ENCODE data around the gene OLFML2A.

OLFML2A gene

GRCh38 chr9:124852121-124852828, 75.3 kb downstream of the OLFML2A start:
- H4K12ac ChIP-seq (ENCODE audit: low read depth, low read length) = peak overlapping the region; percentile 46
- no peak overlapping the region for H3K4me3 ChIP-seq (ENCODE audit: low read depth, low read length)
- peak overlapping the region; percentile 91 for H2AFZ ChIP-seq (ENCODE audit: insufficient read depth, low read length, poor library complexity)
- peak overlapping the region; percentile 96 for H2BK120ac ChIP-seq (ENCODE audit: insufficient read depth, low read length, poor library complexity)
- H3K27me3 ChIP-seq (ENCODE audit: insufficient read depth, low read length) = no peaks in the 10 kb centered on the region
- no peak overlapping the region for H3K23ac ChIP-seq (ENCODE audit: low read length)
- peak overlapping the region; percentile 95 for H3K4me2 ChIP-seq (ENCODE audit: low read length)
- peak overlapping the region; percentile 81 for H2BK12ac ChIP-seq (ENCODE audit: low read length)
- H3K27ac ChIP-seq (ENCODE audit: low read depth, low read length) = peak overlapping the region; percentile 1
- peaks cover 18 to 19% of the 10 kb centered on the region in 2 experiments for H3K4me1 ChIP-seq (ENCODE audit: control insufficient read depth in 1 of 2, insufficient read depth in 2 of 2, low read length in 2 of 2)
- no peaks in the 10 kb centered on the region for H3K9me3 ChIP-seq (ENCODE audit: insufficient read depth, low read depth, low read length)
- peaks cover 9 to 12% of the 10 kb centered on the region in 2 experiments for H3K36me3 ChIP-seq (ENCODE audit: control insufficient read depth in 1 of 2, insufficient read depth in 2 of 2, low read length in 2 of 2)
- H3K18ac ChIP-seq (ENCODE audit: low read length) = peak overlapping the region; percentile 89
- no peak for DNase-seq
- H3K4ac ChIP-seq (ENCODE audit: low read depth, low read length) = peak overlapping the region; percentile 57
- peak overlapping the region; percentile 97 for H2AK5ac ChIP-seq (ENCODE audit: low read length)
- peak overlapping the region; percentile 92 for H3K14ac ChIP-seq (ENCODE audit: low read length)
- peaks cover 26% of the 10 kb centered on the region for H3K79me1 ChIP-seq (ENCODE audit: low read length)
- H3K9ac ChIP-seq (ENCODE audit: low read length) = no peak overlapping the region
- peak overlapping the region; percentile 98 for H4K91ac ChIP-seq (ENCODE audit: low read depth, low read length)
- H3K79me2 ChIP-seq (ENCODE audit: control insufficient read depth, insufficient read depth, low read length, poor library complexity) = peaks cover 9% of the 10 kb centered on the region
- H4K8ac ChIP-seq (ENCODE audit: low read depth, low read length) = peak overlapping the region; percentile 77
- H2BK5ac ChIP-seq (ENCODE audit: low read depth, low read length, poor library complexity) = peak overlapping the region; percentile 60
- WGBS (ENCODE audit: extremely low coverage, insufficient coverage, insufficient read length) = no CpG with 5 or more reads among the region's 13 CpGs

DNA sequence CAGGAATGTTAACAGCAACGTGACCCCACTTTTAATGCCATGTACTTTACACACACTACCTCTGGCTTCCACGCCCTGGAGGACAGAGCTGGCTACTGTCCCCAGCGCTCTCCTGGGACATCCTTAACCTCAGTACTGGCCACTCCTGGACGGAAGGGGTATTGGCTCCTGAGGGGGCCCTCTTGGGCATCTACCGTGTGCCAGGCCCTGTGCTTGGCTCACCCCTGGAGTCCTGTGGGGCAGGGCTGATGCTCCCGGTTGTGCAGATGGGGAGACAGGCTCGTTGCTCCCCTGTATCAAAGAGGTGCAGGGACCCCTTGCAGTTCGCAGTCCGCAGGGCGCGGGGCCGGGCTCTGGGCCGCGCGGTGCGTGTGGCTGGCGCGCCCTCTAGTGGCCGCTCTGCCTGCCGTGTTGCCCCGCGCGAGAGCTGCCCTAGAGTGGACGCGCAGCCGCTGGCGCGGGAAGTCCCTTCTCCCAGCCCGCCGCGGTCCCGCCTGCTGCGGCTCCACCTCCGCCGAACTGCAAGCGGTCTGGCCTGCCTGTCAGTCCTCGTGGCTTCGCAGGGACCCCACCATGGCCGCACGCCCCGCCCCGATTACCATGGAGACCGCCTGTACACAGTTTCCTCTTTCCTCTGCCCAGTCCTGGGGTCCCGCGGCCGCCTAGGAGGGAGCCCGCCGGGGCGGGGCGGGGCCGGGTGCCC, 76.0 kb downstream of the OLFML2A start, which contains the start of gene WDR38:
Gene WDR38 (plus strand): TSS at position 632 of the 703 bp plus-strand sequence. CDS start 72 bp downstream, outside the sequence.
- peak within 1 kb of the TSS; percentile 89 for H3K18ac ChIP-seq (ENCODE audit: low read length)
- H3K4me2 ChIP-seq (ENCODE audit: low read length) = peak within 1 kb of the TSS; percentile 95
- peak within 1 kb of the TSS; percentile 92 for H3K14ac ChIP-seq (ENCODE audit: low read length)
- H4K12ac ChIP-seq (ENCODE audit: low read depth, low read length) = peak within 1 kb of the TSS; percentile 46
- H2BK120ac ChIP-seq (ENCODE audit: insufficient read depth, low read length, poor library complexity) = peak within 1 kb of the TSS; percentile 96
- peaks cover 26% of the 10 kb centered on the region for H3K79me1 ChIP-seq (ENCODE audit: low read length)
- peaks cover 18 to 19% of the 10 kb centered on the region in 2 experiments for H3K4me1 ChIP-seq (ENCODE audit: control insufficient read depth in 1 of 2, insufficient read depth in 2 of 2, low read length in 2 of 2)
- peak within 1 kb of the TSS; percentile 91 for H2AFZ ChIP-seq (ENCODE audit: insufficient read depth, low read length, poor library complexity)
- peak; percentile 74 to 86 for DNase-seq
- H3K27me3 ChIP-seq (ENCODE audit: insufficient read depth, low read length) = no peaks in the 10 kb centered on the region
- H2AK5ac ChIP-seq (ENCODE audit: low read length) = peak within 1 kb of the TSS; percentile 97
- H4K8ac ChIP-seq (ENCODE audit: low read depth, low read length) = peak within 1 kb of the TSS; percentile 77
- H3K4me3 ChIP-seq (ENCODE audit: low read depth, low read length) = peak within 1 kb of the TSS; percentile 57
- peak within 1 kb of the TSS; percentile 60 for H2BK5ac ChIP-seq (ENCODE audit: low read depth, low read length, poor library complexity)
- H3K36me3 ChIP-seq (ENCODE audit: control insufficient read depth in 1 of 2, insufficient read depth in 2 of 2, low read length in 2 of 2) = peaks cover 16 to 19% of the 10 kb centered on the region in 2 experiments
- no peak within 1 kb of the TSS for H3K23ac ChIP-seq (ENCODE audit: low read length)
- peak within 1 kb of the TSS; percentile 81 for H2BK12ac ChIP-seq (ENCODE audit: low read length)
- no peak within 1 kb of the TSS for H3K9ac ChIP-seq (ENCODE audit: low read length)
- H3K9me3 ChIP-seq (ENCODE audit: insufficient read depth, low read depth, low read length) = no peaks in the 10 kb centered on the region
- WGBS (ENCODE audit: extremely low coverage, insufficient coverage, insufficient read length) = no CpG with 5 or more reads among the region's 51 CpGs
- H4K91ac ChIP-seq (ENCODE audit: low read depth, low read length) = peak within 1 kb of the TSS; percentile 98
- H3K4ac ChIP-seq (ENCODE audit: low read depth, low read length) = peak within 1 kb of the TSS; percentile 57
- peak within 1 kb of the TSS; percentile 1 for H3K27ac ChIP-seq (ENCODE audit: low read depth, low read length)
- H3K79me2 ChIP-seq (ENCODE audit: control insufficient read depth, insufficient read depth, low read length, poor library complexity) = peaks cover 9% of the 10 kb centered on the region

GRCh38 chr9:124853605-124854143, 76.7 kb downstream of the OLFML2A start:
- Histone ChIP-seq H3K27me3 (ENCODE audit: insufficient read depth, low read length) (no peaks in the 10 kb centered on the region), H3K4me1 (ENCODE audit: control insufficient read depth in 1 of 2, insufficient read depth in 2 of 2, low read length in 2 of 2) (peaks cover 18 to 19% of the 10 kb centered on the region in 2 experiments), H2AFZ (ENCODE audit: insufficient read depth, low read length, poor library complexity) (peak overlapping the region; percentile 46), H2BK12ac (ENCODE audit: low read length) (no peak overlapping the region), H3K9ac (ENCODE audit: low read length) (no peak overlapping the region), H3K36me3 (ENCODE audit: control insufficient read depth in 1 of 2, insufficient read depth in 2 of 2, low read length in 2 of 2) (peaks cover 23 to 26% of the 10 kb centered on the region in 2 experiments), H4K8ac (ENCODE audit: low read depth, low read length) (peak overlapping the region; percentile 8), H4K91ac (ENCODE audit: low read depth, low read length) (peak overlapping the region; percentile 98), H2AK5ac (ENCODE audit: low read length) (no peak overlapping the region), H3K4me2 (ENCODE audit: low read length) (peak overlapping the region; percentile 95), H2BK120ac (ENCODE audit: insufficient read depth, low read length, poor library complexity) (no peak overlapping the region), H3K27ac (ENCODE audit: low read depth, low read length) (no peak overlapping the region), H3K79me2 (ENCODE audit: control insufficient read depth, insufficient read depth, low read length, poor library complexity) (peaks cover 9% of the 10 kb centered on the region), H3K9me3 (ENCODE audit: insufficient read depth, low read depth, low read length) (no peaks in the 10 kb centered on the region), H2BK5ac (ENCODE audit: low read depth, low read length, poor library complexity) (no peak overlapping the region), H3K79me1 (ENCODE audit: low read length) (peaks cover 26% of the 10 kb centered on the region), H3K14ac (ENCODE audit: low read length) (no peak overlapping the region), H3K18ac (ENCODE audit: low read length) (no peak overlapping the region), H3K4ac (ENCODE audit: low read depth, low read length) (no peak overlapping the region), H3K4me3 (ENCODE audit: low read depth, low read length) (peak overlapping the region; percentile 52), H4K12ac (ENCODE audit: low read depth, low read length) (no peak overlapping the region), H3K23ac (ENCODE audit: low read length) (no peak overlapping the region)
- no CpG with 5 or more reads among the region's 11 CpGs for WGBS (ENCODE audit: extremely low coverage, insufficient coverage, insufficient read length)
- DNase-seq = no peak

DNA sequence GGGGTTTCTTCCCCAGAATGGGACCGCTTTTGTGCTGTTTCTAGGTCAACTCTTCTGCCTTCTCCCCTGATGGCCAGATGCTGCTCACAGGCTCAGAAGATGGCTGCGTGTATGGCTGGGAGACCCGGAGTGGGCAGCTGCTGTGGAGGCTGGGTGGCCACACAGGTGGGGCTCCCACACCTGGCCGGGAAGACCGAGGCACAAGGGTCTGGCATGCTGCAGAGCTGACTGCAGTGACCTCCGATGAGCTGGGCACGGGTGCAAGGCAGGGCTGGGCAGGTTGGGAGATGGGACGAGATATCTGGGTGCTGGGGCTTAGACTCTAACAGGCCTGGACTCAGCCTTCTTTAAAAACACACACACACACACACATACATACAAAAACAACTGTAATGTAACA, 77.2 kb downstream of the OLFML2A start:
- no peak overlapping the region for H3K18ac ChIP-seq (ENCODE audit: low read length)
- no CpG with 5 or more reads among the region's 8 CpGs for WGBS (ENCODE audit: extremely low coverage, insufficient coverage, insufficient read length)

More for the DNA sequence above, 77.2 kb downstream of the OLFML2A start:
- Histone ChIP-seq H3K79me2 (ENCODE audit: control insufficient read depth, insufficient read depth, low read length, poor library complexity) (peaks cover 9% of the 10 kb centered on the region), H3K4ac (ENCODE audit: low read depth, low read length) (no peak overlapping the region), H3K4me3 (ENCODE audit: low read depth, low read length) (no peak overlapping the region), H2BK5ac (ENCODE audit: low read depth, low read length, poor library complexity) (no peak overlapping the region), H3K4me2 (ENCODE audit: low read length) (no peak overlapping the region), H4K12ac (ENCODE audit: low read depth, low read length) (no peak overlapping the region), H2BK12ac (ENCODE audit: low read length) (no peak overlapping the region), H3K27ac (ENCODE audit: low read depth, low read length) (no peak overlapping the region), H3K14ac (ENCODE audit: low read length) (no peak overlapping the region), H3K36me3 (ENCODE audit: control insufficient read depth in 1 of 2, insufficient read depth in 2 of 2, low read length in 2 of 2) (peaks cover 28 to 31% of the 10 kb centered on the region in 2 experiments), H3K27me3 (ENCODE audit: insufficient read depth, low read length) (no peaks in the 10 kb centered on the region), H4K91ac (ENCODE audit: low read depth, low read length) (no peak overlapping the region), H3K9me3 (ENCODE audit: insufficient read depth, low read depth, low read length) (no peaks in the 10 kb centered on the region), H2AK5ac (ENCODE audit: low read length) (no peak overlapping the region), H3K9ac (ENCODE audit: low read length) (no peak overlapping the region), H4K8ac (ENCODE audit: low read depth, low read length) (no peak overlapping the region), H2BK120ac (ENCODE audit: insufficient read depth, low read length, poor library complexity) (no peak overlapping the region), H2AFZ (ENCODE audit: insufficient read depth, low read length, poor library complexity) (no peak overlapping the region), H3K23ac (ENCODE audit: low read length) (no peak overlapping the region), H3K4me1 (ENCODE audit: control insufficient read depth in 1 of 2, insufficient read depth in 2 of 2, low read length in 2 of 2) (peaks cover 18 to 19% of the 10 kb centered on the region in 2 experiments), H3K79me1 (ENCODE audit: low read length) (peaks cover 26% of the 10 kb centered on the region)
- DNase-seq = no peak
